T-cell (primary cell): ENCODE data around the gene ZNF689. TPM values are rescaled to one million over a fixed set of nuclear protein-coding genes. Genes with fewer than 3 reads are reported as not detected.

Experiments used
- ATAC-seq, 4 experiments: fragments of 200-7000 bp in 3 of 4; fragments of 150-1000 bp in 1 of 4; cut with Tn5 transposase; replicated peaks in 1 of 4; 1 replicate in 3 of 4; 2 replicates in 1 of 4; pipeline ENCODE4 v1.10.0; 2021; ENCODE audit warnings: moderate library complexity in 3 of 4, mild to moderate bottlenecking in 2 of 4, moderate number of reproducible peaks in 1 of 4
- CTCF ChIA-PET, 2 donors: fragments of 300-600 bp; sonication (Branson Sonifier 250); formaldehyde crosslinking; loops; one replicate each; lab custom pipeline; 2022; ENCODE audit warnings: antibody characterized with exemption in 2 of 2; lab: Charles Lee
- POLR2A ChIA-PET, 2 donors: fragments of 300-600 bp; sonication (Branson Sonifier 250); formaldehyde crosslinking; loops; one replicate each; lab custom pipeline; 2022; ENCODE audit warnings: antibody characterized with exemption in 2 of 2; lab: Charles Lee
- DNase-seq, 35 experiments: peaks; one replicate each; pipeline versions ENCODE4 v3.0.0 to v3.0.0-alpha.2; 2013 to 2023
- H3K27ac ChIP-seq: one replicate; pipeline ENCODE4 v1.5.1; 2013; ENCODE audit warnings: low read length
- H3K27me3 ChIP-seq, 2 experiments: replicated peaks in 1 of 2; 1 replicate in 1 of 2; 2 replicates in 1 of 2; pipeline versions ENCODE4 v1.6.1 to v1.7.0; 2013; ENCODE audit warnings: low read length in 1 of 2, mixed read lengths in 1 of 2; ENCODE audit not compliant: control insufficient read depth in 2 of 2, insufficient read depth in 2 of 2; ENCODE audit errors: extremely low read depth in 1 of 2
- H3K36me3 ChIP-seq, 2 donors: 1 replicate in 1 of 2; 2 replicates in 1 of 2; pipeline versions ENCODE4 v1.6.1 to v1.7.0; 2013; ENCODE audit warnings: low read length in 1 of 2; ENCODE audit not compliant: control insufficient read depth in 2 of 2, insufficient read depth in 1 of 2; ENCODE audit errors: extremely low read depth in 1 of 2
- H3K4me1 ChIP-seq, 2 experiments: 1 replicate in 1 of 2; 2 replicates in 1 of 2; pipeline versions ENCODE4 v1.6.1 to v1.7.0; 2013; ENCODE audit warnings: low read length in 2 of 2, mixed read lengths in 1 of 2; ENCODE audit not compliant: insufficient read depth in 2 of 2, control insufficient read depth in 1 of 2; ENCODE audit errors: extremely low read depth in 1 of 2
- H3K4me3 ChIP-seq, 2 donors: 1 replicate in 1 of 2; 2 replicates in 1 of 2; pipeline versions ENCODE4 v1.5.1 to v1.7.0; 2013; ENCODE audit warnings: mild to moderate bottlenecking in 2 of 2, low read length in 1 of 2, moderate library complexity in 1 of 2; ENCODE audit not compliant: control insufficient read depth in 1 of 2; ENCODE audit errors: extremely low read depth in 1 of 2
- H3K9me3 ChIP-seq: 2 replicates; pipeline ENCODE4 v1.7.0; 2013
- H3K27ac Mint-ChIP-seq, 2 donors: one replicate each; pipeline ENCODE4 v1.8.0; 2020 to 2021; ENCODE audit warnings: mild to moderate bottlenecking in 2 of 2, mixed read lengths in 2 of 2
- H3K27me3 Mint-ChIP-seq, 2 donors: one replicate each; pipeline ENCODE4 v1.8.0; 2021 to 2022; ENCODE audit warnings: mixed read lengths in 2 of 2
- H3K36me3 Mint-ChIP-seq: one replicate; pipeline ENCODE4 v1.8.0; 2021; ENCODE audit warnings: mixed read lengths
- H3K4me1 Mint-ChIP-seq, 3 donors: one replicate each; pipeline ENCODE4 v1.8.0; 2020 to 2022; ENCODE audit warnings: mixed read lengths in 3 of 3, mild to moderate bottlenecking in 1 of 3
- H3K4me3 Mint-ChIP-seq, 3 donors: one replicate each; pipeline ENCODE4 v1.8.0; 2020 to 2022; ENCODE audit warnings: mild to moderate bottlenecking in 3 of 3, mixed read lengths in 3 of 3, moderate library complexity in 3 of 3
- H3K9me3 Mint-ChIP-seq, 3 donors: one replicate each; pipeline ENCODE4 v1.8.0; 2020 to 2022; ENCODE audit warnings: mixed read lengths in 3 of 3
- WGBS: methylation state at CpG from one replicate; pipeline ENCODE4 v1.1.5; 2013; ENCODE audit warnings: missing lambda C conversion rate; ENCODE audit not compliant: insufficient coverage; 5-methylcytosine and 5-hydroxymethylcytosine counted together
- total RNA-seq, 35 experiments: library from RNA in 6 of 35; stranded (reverse) in 6 of 35; fragments of 120-200 nt in 1 of 35; gene quantifications; one replicate each; pipeline versions ENCODE4 v1.2.1 to v1.2.4 and lab custom pipeline; 2013 to 2026

The ZNF689 gene
- total RNA-seq, 5 donors from 2014 or later (not counting 1 experiment from before 2014, with no cell fraction given) = 11.0 to 13.7 (median 12.4) TPM

GRCh38 chr16:30628628-30629540 is 18.7 kb upstream of the ZNF689 start:
- Mint-ChIP-seq H3K9me3 (no peaks in the 10 kb centered on the region), H3K4me3 (peak overlapping the region; percentile 55 to 73 (median 58)), H3K4me1 (peaks cover 8 to 10% (median 8%) of the 10 kb centered on the region in 3 donors), H3K36me3 (no peaks in the 10 kb centered on the region), H3K27me3 (no peaks in the 10 kb centered on the region), H3K27ac (peak overlapping the region; percentile 65 to 83)
- DNase-seq = peak; percentile 63 to 92 (median 81)
- Histone ChIP-seq H3K4me1 (peaks cover 2 to 12% of the 10 kb centered on the region in 2 experiments), H3K27me3 (peaks cover 0 to 5% of the 10 kb centered on the region in 2 experiments), H3K9me3 (no peaks in the 10 kb centered on the region), H3K4me3 (peak overlapping the region in 1 of 2 donors; percentile 21), H3K36me3 (no peaks in the 10 kb centered on the region), H3K27ac (peak overlapping the region; percentile 25)
- 50% methylated on average over 2 of the region's 18 CpGs for WGBS
- ATAC-seq = peak; percentile 91 to 93 (median 92)
- ChIA-PET CTCF (interaction anchor here (0.6 to 2.9 kb wide), 14 partner anchors 9 to 673 kb away, joined by 3 to 17 read pairs (median 4); partner anchors contain the start of genes DCTPP1 (in 1 of the 2) and ZNF689 (in 1 of the 2)), POLR2A (interaction anchor here in 1 of 2 donors (0.6 kb wide), 2 partner anchors 29 to 177 kb away, joined by 3 to 4 read pairs; partner anchors contain the start of gene FBRS)

- DNase-seq = no peak
- ChIA-PET POLR2A (interaction anchor here in 1 of 2 donors (0.6 kb wide), 1 partner anchor 197 kb away, joined by 3 read pairs; the partner anchor contains the start of gene DCTPP1), CTCF (interaction anchor here in 1 of 2 donors (0.7 to 1.0 kb wide), 3 partner anchors 16 to 54 kb away, joined by 3 to 7 read pairs (median 5); partner anchors contain the start of gene ZNF689)
- no peak for ATAC-seq
- H3K27me3 Mint-ChIP-seq = peaks cover 3 to 4% of the 10 kb centered on the region in 2 donors
- Histone ChIP-seq H3K4me1 (peaks cover 2 to 5% of the 10 kb centered on the region in 2 experiments), H3K36me3 (no peaks in the 10 kb centered on the region), H3K9me3 (no peaks in the 10 kb centered on the region), H3K27ac (no peak overlapping the region), H3K27me3 (peaks cover 0 to 5% of the 10 kb centered on the region in 2 experiments), H3K4me3 (no peak overlapping the region)
- H3K36me3 Mint-ChIP-seq = no peaks in the 10 kb centered on the region
- 86% methylated on average over 9 of the region's 9 CpGs for WGBS
- H3K4me3 Mint-ChIP-seq = no peak overlapping the region
- peaks cover 6 to 9% (median 7%) of the 10 kb centered on the region in 3 donors for H3K4me1 Mint-ChIP-seq
- no peaks in the 10 kb centered on the region for H3K9me3 Mint-ChIP-seq
- no peak overlapping the region for H3K27ac Mint-ChIP-seq
Observed at GRCh38 chr16:30626236-30626635, 16.0 kb upstream of the ZNF689 start.

GRCh38 chr16:30623536-30624283 is 13.5 kb upstream of the ZNF689 start:
- peaks cover 2 to 4% of the 10 kb centered on the region in 2 experiments for H3K4me1 ChIP-seq
- ChIA-PET CTCF (interaction anchor here in 1 of 2 donors (0.6 kb wide), 1 partner anchor 27 kb away, joined by 4 read pairs; no protein-coding TSS in a partner anchor), POLR2A (no interaction called here)
- Mint-ChIP-seq H3K27ac (no peak overlapping the region), H3K4me1 (peaks cover 3 to 5% (median 3%) of the 10 kb centered on the region in 3 donors), H3K27me3 (peaks cover 3 to 4% of the 10 kb centered on the region in 2 donors), H3K36me3 (no peaks in the 10 kb centered on the region), H3K9me3 (no peaks in the 10 kb centered on the region), H3K4me3 (no peak overlapping the region)
- H3K9me3 ChIP-seq = no peaks in the 10 kb centered on the region
- 76% methylated on average over 7 of the region's 11 CpGs for WGBS
- H3K27me3 ChIP-seq = no peaks in the 10 kb centered on the region
- DNase-seq (no peak), ATAC-seq (no peak)
- no peak overlapping the region for H3K27ac ChIP-seq
- H3K36me3 ChIP-seq = no peaks in the 10 kb centered on the region
- no peak overlapping the region for H3K4me3 ChIP-seq

DNA sequence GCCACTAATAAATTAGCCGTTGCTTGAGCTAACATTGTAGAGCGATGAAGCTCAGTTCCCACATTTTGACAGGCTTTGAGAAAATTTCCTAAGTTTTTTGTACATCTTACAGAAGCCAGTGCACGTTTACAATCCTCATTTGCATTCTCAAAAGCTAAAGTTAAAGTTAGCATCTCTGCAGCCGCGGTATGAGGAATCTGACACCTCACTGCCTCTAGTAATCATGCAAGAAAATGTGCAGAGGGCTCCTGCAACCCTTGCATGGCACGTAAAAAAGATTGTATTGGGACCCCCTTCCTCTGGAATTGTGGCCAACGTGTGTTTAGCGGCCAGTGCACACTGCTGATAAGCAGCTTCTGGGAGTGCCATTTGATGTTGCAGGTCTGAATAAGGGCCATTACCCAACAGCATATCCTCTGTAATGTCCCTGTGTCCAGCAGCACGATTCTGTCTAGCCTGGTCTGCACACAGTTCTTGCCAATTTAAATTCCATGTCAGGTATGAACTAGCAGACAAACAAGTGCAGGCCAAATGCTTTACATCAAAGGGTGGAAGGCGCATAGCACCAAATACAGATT is 12.4 kb upstream of the ZNF689 start:
- no peaks in the 10 kb centered on the region for H3K36me3 Mint-ChIP-seq
- no peaks in the 10 kb centered on the region for H3K9me3 Mint-ChIP-seq
- Histone ChIP-seq H3K36me3 (no peaks in the 10 kb centered on the region), H3K4me1 (no peaks in the 10 kb centered on the region), H3K4me3 (no peak overlapping the region), H3K9me3 (no peaks in the 10 kb centered on the region), H3K27ac (no peak overlapping the region), H3K27me3 (no peaks in the 10 kb centered on the region)
- POLR2A ChIA-PET = interaction anchor here in 1 of 2 donors (0.6 kb wide), 1 partner anchor 698 kb away, joined by 5 read pairs; no protein-coding TSS in a partner anchor
- no peaks in the 10 kb centered on the region for H3K4me1 Mint-ChIP-seq
- DNase-seq = no peak
- no peak for ATAC-seq
- 77% methylated on average over 8 of the region's 10 CpGs for WGBS
- CTCF ChIA-PET = interaction anchor here in 1 of 2 donors (0.7 kb wide), 1 partner anchor 8 kb away, joined by 3 read pairs; no protein-coding TSS in a partner anchor
- H3K27me3 Mint-ChIP-seq = peaks cover 3 to 4% of the 10 kb centered on the region in 2 donors
- H3K27ac Mint-ChIP-seq = no peak overlapping the region
- H3K4me3 Mint-ChIP-seq = no peak overlapping the region

DNA sequence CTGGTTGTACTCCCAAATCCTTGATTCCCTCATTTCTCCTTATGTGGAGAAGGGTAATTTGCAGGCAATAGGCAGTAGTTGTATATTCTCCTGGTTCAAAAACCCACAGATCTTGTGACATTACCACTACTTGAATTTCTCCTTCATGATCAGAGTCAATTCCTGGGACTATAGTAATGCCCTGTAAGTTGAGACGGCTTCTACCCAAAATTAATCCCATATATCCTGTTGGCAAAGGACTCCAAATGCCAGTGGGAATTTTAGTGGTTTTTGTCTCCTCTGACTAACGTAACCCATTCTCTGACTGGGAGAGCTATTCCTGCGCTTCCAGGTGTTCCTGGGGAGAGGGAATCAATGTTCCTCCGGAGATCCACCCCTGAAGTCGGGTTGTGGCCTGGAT is 11.6 kb upstream of the ZNF689 start:
- ATAC-seq = no peak

More for the DNA sequence above, 11.6 kb upstream of the ZNF689 start:
- Histone ChIP-seq H3K27ac (no peak overlapping the region), H3K9me3 (no peaks in the 10 kb centered on the region), H3K27me3 (no peaks in the 10 kb centered on the region), H3K36me3 (no peaks in the 10 kb centered on the region), H3K4me1 (no peaks in the 10 kb centered on the region), H3K4me3 (no peak overlapping the region)
- H3K4me3 Mint-ChIP-seq = no peak overlapping the region
- no peak for DNase-seq
- ChIA-PET CTCF (no interaction called here), POLR2A (no interaction called here)
- no peak overlapping the region for H3K27ac Mint-ChIP-seq
- no peaks in the 10 kb centered on the region for H3K9me3 Mint-ChIP-seq
- H3K27me3 Mint-ChIP-seq = peaks cover 3 to 4% of the 10 kb centered on the region in 2 donors
- no peaks in the 10 kb centered on the region for H3K4me1 Mint-ChIP-seq
- no peaks in the 10 kb centered on the region for H3K36me3 Mint-ChIP-seq
- 86% methylated on average over 3 of the region's 5 CpGs for WGBS
